Body of pancreas (tissue), 4 donors: Measurements from ENCODE around the gene EEFSEC.

Source experiments
- POLR2A ChIP-seq, 3 donors: fragments of 450-650 bp; IDR thresholded peaks; one replicate each; pipeline ENCODE4 v1.6.1; 2016; ENCODE audit warnings: antibody characterized with exemption in 3 of 3, mild to moderate bottlenecking in 2 of 3
- TF ChIP-seq, protein P1 (sequence below), 7 experiments: fragments of 450-650 bp in 4 of 7; fragments of 200-600 bp in 3 of 7; sonication (generic) in 3 of 7; IDR thresholded peaks; one replicate each; pipeline ENCODE4 v1.5.1; 2016 to 2019; ENCODE audit warnings: antibody characterized with exemption in 7 of 7

DNA sequence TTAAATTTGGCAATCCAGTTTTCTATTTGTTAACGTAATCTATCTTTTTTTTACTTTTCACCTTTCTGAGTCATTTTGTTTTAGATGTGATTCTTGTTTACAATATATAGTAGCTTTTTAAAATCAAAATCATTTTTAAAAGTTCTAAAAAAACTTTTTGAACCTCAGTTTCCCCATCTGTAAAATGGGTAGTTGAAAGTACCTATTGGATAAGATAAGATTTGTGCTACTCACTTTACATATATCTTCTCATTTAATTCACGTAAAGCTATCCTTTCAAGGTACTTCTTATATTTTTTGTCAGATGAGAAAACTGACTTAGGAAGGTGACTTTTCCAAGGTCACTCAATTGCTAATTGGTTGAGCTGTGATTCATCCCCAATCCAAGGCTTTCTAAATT is 153.2 kb downstream of the EEFSEC start:
- TF ChIP-seq, protein P1, sequence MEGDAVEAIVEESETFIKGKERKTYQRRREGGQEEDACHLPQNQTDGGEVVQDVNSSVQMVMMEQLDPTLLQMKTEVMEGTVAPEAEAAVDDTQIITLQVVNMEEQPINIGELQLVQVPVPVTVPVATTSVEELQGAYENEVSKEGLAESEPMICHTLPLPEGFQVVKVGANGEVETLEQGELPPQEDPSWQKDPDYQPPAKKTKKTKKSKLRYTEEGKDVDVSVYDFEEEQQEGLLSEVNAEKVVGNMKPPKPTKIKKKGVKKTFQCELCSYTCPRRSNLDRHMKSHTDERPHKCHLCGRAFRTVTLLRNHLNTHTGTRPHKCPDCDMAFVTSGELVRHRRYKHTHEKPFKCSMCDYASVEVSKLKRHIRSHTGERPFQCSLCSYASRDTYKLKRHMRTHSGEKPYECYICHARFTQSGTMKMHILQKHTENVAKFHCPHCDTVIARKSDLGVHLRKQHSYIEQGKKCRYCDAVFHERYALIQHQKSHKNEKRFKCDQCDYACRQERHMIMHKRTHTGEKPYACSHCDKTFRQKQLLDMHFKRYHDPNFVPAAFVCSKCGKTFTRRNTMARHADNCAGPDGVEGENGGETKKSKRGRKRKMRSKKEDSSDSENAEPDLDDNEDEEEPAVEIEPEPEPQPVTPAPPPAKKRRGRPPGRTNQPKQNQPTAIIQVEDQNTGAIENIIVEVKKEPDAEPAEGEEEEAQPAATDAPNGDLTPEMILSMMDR (IDR thresholded peaks at IDR 0.05): no peak
- TF ChIP-seq POLR2A (IDR thresholded peaks at IDR 0.05): no peak
